ENCODE measurements around the gene OR2T29.
"Not testable (repeated sequence)": the region's sequence is repeated elsewhere in the genome, so short reads cannot be mapped to it uniquely, and the experiment has no call there.

Gene OR2T29

DNA sequence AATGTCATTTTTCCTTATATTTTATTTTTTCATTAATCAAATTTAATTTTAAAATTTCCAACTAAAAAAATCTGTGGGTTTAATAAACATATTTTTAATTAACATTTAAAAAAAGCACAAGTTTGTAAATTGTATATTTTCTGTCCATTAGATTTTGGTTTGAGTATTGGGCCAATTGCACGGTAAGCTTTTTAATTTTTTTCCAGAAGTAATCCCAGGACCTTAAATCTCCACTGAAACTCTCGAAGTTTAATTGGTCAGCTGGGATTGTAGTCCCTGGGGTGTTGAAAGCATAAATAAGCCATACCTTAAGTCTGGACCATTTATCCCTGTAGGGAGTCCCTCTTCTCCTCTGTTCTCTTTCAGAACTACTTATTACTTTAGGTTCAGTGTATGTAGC is 54.8 kb downstream of the OR2T29 start, which contains the start of gene OR2G6:
Gene OR2G6, plus strand, starts transcription at position 301 of the 400 bp plus-strand sequence. CDS start 13,574 bp downstream, outside the sequence.
- DNase-seq: not testable (repeated sequence)

Measured in activated effector memory CD4-positive, alpha-beta T cell treated with Interleukin-2 at 50 U/mL for 16 hours (primary cell).